HG03064 (cell line): ENCODE data around the gene COL20A1.

Experiments
- ATAC-seq: cut with Tn5 transposase; IDR thresholded peaks from one replicate; pipeline ENCODE4 v1.9.1; 2021; ENCODE audit warnings: low read depth; ENCODE audit not compliant: unreplicated experiment

Gene COL20A1

DNA sequence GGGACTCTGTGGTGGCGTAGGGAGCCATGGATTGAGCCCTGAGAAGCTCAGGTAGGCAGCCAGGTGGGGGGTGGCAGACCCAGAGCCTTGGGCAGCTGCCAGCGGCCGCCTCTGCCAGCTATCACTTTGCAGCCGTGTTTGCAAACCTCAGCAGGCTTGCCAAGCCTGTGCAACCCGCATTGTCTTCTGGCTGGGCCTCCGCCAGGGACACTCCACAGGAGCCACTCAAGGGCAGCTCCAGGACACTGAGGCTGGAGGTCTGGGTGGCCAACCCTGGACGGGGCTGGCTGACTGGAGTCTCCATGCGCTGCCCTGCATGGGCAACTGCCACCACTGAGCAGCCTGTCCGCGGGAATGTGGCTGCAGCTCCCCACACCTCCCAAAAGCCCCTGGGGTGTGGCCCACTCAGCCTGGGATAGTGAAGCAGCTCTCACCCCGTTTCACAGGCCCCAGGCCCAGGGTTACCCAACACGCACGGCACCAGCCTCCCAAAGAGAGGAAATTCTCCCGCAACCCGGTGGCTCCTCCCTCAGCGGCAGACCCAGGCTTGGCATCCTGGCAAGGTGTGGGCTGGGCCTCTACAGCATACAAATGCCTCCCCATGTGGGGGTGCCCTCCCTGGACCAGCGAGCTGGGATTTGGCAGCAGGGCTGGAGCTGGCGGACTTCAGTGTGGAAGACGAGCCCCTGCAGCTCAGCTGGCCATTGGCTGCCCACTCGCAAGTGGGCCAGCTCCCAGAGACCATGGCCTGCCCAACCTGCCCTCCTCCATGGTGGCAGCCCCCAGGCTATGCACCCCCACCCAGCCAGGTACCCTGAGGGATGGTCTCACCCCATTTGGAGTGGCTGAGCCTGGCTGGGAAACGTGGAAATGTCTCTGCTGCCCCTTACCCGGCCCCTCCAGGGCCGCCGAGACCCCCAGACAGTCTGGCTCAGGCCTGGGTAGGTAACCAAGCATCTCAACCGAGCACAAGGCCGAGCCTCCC, 65.2 kb downstream of the COL20A1 start:
- no peak for ATAC-seq

GRCh38 chr20:63359164-63359934, 66.4 kb downstream of the COL20A1 start:
- ATAC-seq = no peak

DNA sequence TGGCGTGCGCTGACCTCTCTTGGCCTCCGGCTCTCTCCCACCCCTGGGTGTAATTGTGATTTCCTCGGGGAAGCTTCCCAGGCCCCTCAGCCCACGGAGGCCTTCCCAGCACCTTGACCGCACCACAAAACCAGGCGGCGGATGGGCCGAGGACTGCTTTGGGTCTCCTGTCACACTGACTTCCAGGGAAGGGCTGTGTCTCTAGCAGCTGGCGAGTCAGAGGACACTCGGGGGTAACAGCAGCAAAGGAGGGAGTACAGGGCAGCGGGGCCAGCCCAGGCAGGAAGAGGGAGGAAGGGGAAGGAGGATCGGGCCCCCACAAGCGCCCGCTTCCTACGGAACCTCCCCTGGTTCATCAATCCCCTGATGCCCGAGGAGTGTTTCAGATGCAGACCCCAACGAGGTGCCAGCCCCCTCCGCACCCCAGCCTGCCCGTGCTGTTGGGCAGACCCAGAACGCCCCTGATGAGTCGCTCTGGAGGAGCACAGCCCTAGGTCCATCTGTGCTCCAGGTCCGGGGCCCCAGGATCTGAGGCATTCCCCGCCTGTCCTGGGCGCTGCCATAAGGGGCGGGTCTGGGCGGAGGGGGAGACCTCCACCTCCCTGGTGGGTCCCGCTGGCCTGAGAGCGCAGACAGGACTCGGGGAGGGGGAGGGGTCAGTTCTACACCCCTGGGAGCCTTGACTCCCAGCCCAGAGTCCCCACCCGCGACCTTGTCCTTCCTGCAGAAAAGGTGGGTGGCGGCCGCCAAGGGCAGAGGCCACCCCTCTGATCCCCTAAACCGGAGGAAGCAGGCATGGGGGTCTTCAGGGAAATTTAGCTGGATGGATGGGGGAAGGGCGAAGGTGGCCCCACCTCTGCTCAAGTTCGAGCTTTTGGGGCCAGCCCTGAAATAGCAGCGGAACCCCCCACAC, 67.2 kb downstream of the COL20A1 start:
- ATAC-seq = no peak

- ATAC-seq = no peak
These were observed 68.0 kb downstream of the COL20A1 start, which contains the start of gene CHRNA4 for GRCh38 chr20:63360850-63361518. CHRNA4 (minus strand) TSS chr20:63361349; CDS start chr20:63361165, 184 bp downstream.

DNA sequence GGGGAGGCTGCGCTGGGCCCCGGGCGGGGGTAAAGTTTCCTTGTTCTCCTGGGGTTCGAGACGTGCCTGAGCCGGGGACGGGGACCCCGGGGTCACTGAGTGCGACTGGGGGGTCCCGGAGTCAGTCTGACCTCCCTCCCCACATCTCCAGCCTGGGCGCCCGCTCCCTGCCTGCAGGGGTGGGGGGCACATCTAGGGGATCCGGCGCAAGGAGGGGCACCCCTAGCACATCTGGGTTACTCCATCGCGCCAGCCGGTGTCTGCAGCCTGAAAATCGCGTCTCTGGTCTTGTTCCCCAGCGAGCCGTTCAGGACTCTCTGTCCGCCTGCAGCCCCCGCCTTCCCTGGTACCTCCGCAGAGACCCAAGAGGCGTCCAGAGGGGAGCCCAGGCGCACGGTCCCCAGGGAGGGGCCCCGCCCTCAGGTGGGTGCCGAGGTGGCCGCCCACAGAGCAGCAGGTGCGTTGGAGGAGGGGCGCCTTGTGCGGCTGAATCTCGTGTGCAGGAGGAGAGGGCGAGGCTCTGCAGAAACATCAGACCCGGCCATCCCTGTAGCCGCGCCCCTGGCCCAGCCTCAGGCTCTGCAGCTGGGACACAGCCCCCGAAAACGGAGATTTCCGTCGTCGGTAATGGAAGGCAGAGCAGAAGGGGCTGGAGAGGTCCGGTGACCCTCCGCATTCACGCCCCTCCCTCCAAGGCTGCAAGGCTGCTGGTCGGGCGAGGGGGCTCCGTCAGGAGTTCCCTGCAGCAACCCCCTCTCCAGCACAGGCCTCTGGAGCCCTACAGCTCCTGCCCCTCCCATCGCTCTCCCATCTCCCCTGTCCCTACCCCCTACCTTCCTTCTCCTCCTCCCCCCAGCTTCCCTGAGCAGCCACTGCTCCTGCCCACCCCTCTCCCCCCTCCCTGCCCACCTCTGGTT, 68.8 kb downstream of the COL20A1 start:
- ATAC-seq = no peak

GRCh38 chr20:63362436-63363009, 69.5 kb downstream of the COL20A1 start:
- ATAC-seq = no peak

GRCh38 chr20:63363013-63363957, 70.3 kb downstream of the COL20A1 start:
- ATAC-seq = no peak

- no peak for ATAC-seq
These were observed 71.1 kb downstream of the COL20A1 start for GRCh38 chr20:63363981-63364561.

- ATAC-seq = no peak
These were observed 72.0 kb downstream of the COL20A1 start for GRCh38 chr20:63364801-63365585.

GRCh38 chr20:63365601-63366389, 72.8 kb downstream of the COL20A1 start:
- ATAC-seq = no peak

GRCh38 chr20:63366390-63367365, 73.7 kb downstream of the COL20A1 start:
- no peak for ATAC-seq

- ATAC-seq = no peak
These were observed 74.6 kb downstream of the COL20A1 start for GRCh38 chr20:63367446-63368055.

DNA sequence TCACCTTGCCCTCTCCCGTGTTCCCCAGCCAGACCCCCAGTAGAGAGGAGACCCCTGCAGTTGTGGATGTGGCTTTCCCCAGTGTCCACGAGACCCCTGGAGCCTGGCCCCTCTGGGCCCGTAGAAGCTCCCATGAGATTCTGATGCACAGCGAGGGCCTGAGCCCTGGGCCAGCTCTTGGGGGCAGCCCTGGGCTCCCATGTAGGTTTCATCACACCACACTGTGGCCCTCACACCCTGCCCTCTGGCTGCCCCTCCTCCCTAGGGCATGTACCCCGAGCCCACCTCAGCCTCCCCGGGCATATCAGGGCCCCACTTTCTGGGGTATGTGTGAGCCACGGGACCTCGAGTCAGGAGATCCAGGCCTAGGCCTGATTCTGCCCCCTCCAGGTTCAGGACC, 75.2 kb downstream of the COL20A1 start:
- no peak for ATAC-seq

DNA sequence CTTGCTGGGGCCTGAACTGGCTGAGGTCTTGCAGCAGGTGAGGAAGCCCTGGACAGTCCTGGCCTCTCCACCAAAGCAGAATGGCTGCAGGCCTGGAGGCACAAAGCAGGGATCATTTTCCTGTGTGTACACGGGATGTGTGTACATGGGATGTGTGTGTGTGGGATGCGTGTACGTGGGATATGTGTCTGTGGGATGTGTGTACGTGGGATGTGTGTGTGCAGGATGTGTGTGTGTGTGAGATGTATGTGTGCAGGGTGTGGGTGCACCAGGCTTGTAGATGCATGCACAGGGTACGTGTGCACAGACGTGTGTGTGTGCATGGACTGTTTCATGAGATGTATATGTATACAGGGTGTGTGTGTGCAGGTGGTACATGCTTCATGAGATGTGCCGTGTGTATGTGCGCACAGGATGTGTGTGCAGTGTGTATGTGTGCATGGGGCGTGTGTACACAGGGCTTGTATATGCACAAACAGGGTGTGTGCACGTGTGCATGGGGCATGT, 76.1 kb downstream of the COL20A1 start:
- ATAC-seq = no peak
